Neural cell (in vitro differentiated cells): ENCODE measurements around the gene CDC34.

Experiments
- EP300 ChIP-seq: fragments of 450-650 bp; conservative IDR thresholded peaks from 2 replicates; pipeline ENCODE4 v1.6.1; 2014; ENCODE audit warnings: antibody characterized with exemption, mild to moderate bottlenecking, moderate library complexity; ENCODE audit not compliant: poor library complexity, severe bottlenecking
- EZH2 ChIP-seq: fragments of 200-600, 300-800 bp; shearing (Covaris generic), sonication (generic); IDR thresholded peaks from 2 replicates; pipeline ENCODE4 v1.6.1; 2014; ENCODE audit warnings: antibody characterized with exemption, low read length, borderline replicate concordance, mild to moderate bottlenecking; ENCODE audit not compliant: insufficient read depth, poor library complexity, severe bottlenecking
- MXI1 ChIP-seq: fragments of 450-650 bp; conservative IDR thresholded peaks from 2 replicates; pipeline ENCODE4 v1.6.1; 2014; ENCODE audit warnings: antibody characterized with exemption, mild to moderate bottlenecking; ENCODE audit not compliant: poor library complexity, severe bottlenecking
- POLR2AphosphoS5 ChIP-seq: IDR thresholded peaks from 2 replicates; pipeline ENCODE4 v1.6.1; 2012
- RAD21 ChIP-seq: fragments of 450-650 bp; conservative IDR thresholded peaks from 2 replicates; pipeline ENCODE4 v1.6.1; 2014; ENCODE audit warnings: antibody characterized with exemption, mild to moderate bottlenecking, moderate library complexity
- SMC3 ChIP-seq: fragments of 450-650 bp; conservative IDR thresholded peaks from 2 replicates; pipeline ENCODE4 v1.6.1; 2014; ENCODE audit warnings: antibody characterized with exemption, mild to moderate bottlenecking, moderate library complexity; ENCODE audit not compliant: poor library complexity
- TF ChIP-seq, protein P1 (sequence below): fragments of 450-650 bp; IDR thresholded peaks from 2 replicates; pipeline ENCODE4 v1.5.1; 2014; ENCODE audit warnings: antibody characterized with exemption, mild to moderate bottlenecking, moderate library complexity; ENCODE audit not compliant: poor library complexity, severe bottlenecking

DNA sequence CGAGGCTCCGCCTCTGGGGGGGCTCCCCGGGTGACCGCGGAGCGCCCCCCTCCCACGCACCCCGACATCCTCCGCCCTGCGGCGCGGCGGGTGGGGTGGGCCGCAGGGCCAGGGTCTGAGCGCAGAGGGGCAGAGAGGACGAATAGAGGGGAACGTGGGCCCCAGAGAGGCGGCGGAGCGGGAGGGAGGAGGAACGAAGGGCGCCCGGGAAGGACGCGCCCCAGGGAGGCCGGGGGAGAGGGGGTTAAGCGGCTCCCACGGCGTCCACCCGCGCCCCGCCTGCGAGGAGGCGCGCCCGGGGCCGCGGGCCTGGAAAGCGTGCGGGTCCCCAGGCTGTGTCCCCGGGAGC, 59.2 kb downstream of the CDC34 start:
- no peak for TF ChIP-seq POLR2AphosphoS5
- TF ChIP-seq, protein P1, sequence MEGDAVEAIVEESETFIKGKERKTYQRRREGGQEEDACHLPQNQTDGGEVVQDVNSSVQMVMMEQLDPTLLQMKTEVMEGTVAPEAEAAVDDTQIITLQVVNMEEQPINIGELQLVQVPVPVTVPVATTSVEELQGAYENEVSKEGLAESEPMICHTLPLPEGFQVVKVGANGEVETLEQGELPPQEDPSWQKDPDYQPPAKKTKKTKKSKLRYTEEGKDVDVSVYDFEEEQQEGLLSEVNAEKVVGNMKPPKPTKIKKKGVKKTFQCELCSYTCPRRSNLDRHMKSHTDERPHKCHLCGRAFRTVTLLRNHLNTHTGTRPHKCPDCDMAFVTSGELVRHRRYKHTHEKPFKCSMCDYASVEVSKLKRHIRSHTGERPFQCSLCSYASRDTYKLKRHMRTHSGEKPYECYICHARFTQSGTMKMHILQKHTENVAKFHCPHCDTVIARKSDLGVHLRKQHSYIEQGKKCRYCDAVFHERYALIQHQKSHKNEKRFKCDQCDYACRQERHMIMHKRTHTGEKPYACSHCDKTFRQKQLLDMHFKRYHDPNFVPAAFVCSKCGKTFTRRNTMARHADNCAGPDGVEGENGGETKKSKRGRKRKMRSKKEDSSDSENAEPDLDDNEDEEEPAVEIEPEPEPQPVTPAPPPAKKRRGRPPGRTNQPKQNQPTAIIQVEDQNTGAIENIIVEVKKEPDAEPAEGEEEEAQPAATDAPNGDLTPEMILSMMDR = no peak
- TF ChIP-seq SMC3 = no peak
- no peak for TF ChIP-seq EZH2
- TF ChIP-seq RAD21 = no peak
- TF ChIP-seq EP300 = no peak
- no peak for TF ChIP-seq MXI1
